Stimulated activated CD8-positive, alpha-beta memory T cell treated with anti-CD3 and anti-CD28 coated beads, Interleukin-15, amount 100 ng/mL, for 1 hour (primary cell): ENCODE measurements around the gene HBZ.
"Not testable (repeated sequence)": the region's sequence is repeated elsewhere in the genome, so short reads cannot be mapped to it uniquely, and the experiment has no call there.

Experiments used
- DNase-seq: peaks from one replicate; pipeline ENCODE4 v3.0.0-alpha.2; 2020; ENCODE audit warnings: low read depth

HBZ gene

DNA sequence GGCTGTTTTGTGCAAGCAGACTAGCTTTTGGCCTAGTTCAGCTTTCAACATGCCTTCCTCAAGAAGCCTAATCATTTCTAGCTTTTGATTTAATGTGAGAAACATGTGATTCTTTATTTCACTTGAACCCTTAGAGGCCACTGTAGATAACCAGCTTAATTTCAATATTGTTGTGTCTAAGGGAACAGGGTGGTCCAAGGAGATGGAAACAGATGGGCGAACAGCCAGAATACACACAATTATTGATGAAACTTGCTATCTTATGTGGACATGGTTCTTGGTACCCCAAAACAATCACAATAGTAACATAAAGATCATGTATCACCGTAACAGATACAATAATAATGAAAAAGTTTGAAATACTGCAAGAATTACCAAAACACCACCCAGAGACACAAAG, 18.7 kb upstream of the HBZ start:
- no peak for DNase-seq

DNA sequence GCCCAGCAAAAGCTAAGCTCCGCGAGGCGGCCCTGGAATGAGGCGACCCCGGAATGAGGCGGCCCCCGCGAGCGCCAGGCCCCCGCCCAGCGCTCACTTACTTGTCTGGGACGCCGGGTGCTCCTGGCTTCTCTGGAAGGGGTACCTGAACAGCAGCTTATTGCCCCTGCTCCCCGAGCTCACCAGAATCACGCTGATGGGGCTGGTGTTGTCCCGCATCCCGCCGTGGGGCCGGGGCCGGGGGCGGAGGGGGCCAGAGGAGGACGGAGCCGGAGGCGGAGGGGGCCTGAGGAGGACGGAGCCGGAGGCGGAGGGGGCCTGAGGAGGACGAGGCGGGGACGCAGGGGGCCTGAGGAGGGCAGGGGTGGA, 14.4 kb upstream of the HBZ start:
- no peak for DNase-seq

DNA sequence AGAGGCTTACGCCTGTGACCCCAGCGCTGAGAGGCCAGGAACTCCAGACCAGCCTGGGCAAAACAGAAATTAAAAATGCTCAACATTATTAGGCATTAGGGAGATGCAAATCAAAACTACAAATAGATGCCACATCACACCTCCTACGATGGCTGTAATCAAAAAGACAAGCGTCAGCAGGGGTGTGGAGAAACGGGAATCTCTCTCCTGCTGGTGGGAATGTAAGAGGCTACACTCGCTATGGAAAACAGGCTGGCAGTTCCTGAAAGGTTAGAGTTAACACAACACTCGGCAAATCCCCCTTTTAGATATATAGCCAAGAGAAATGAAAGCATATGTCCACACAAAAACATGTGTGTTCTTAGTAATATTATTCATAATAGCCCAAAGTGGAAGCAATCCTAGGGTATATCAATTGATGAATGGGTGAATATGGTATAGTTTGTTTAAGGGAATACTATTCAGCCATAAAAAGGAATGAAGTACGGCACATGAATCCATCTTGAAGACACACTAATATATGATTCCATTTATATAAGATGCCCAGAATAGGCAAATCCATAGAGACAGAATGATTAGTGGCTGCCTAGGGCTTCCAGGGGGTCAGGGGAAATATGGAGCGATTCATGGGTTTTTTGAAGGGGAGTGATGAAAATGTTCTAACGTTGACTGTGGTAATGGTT, 12.1 kb upstream of the HBZ start:
- no peak for DNase-seq

DNA sequence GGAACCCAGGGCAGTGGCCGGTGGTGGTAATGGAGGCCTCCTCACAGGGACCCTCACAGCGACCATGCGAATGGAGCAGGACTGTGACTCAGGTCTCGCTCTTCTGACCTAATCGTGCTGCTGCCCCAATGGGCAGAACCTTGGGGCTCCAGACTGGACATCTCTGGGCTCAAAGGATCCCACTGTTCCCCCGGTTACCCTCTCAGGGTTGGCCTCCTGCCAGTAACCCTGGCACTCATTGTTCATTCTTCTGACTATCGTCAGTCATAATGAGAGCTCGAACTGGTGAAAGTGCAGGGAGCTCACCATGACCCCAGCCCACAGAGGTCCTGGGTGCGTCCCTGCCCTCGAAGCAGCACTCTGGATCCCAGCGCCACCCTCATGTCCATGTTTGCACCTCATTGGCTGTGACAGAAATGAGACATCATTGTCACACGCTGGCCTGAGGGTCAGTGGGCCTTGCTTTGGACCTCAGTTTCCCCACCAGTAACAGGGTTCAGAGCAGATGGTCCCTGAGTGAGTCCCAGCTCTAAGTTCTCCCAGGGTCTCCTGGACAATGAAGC, 10.0 kb upstream of the HBZ start:
- DNase-seq = no peak

DNA sequence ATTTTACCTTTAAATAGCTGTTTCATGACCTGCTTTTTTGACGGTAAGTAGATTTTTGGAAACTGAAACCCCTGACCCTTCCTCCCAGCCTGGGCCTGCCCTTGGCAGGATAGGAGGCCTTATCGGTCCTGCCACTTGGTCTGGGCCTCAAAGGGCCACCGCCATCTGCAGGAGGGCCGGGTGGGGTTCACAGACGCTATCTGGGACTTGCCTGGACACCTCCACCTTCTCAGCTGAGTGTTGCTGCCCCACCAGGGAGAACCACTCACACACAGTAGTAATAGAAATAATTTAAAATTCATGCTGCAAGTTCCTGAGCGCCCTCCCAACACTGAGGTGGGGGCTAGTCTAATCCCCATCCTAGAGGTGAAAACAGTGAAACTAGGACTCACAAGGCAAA, 9.4 kb upstream of the HBZ start:
- DNase-seq = no peak

DNA sequence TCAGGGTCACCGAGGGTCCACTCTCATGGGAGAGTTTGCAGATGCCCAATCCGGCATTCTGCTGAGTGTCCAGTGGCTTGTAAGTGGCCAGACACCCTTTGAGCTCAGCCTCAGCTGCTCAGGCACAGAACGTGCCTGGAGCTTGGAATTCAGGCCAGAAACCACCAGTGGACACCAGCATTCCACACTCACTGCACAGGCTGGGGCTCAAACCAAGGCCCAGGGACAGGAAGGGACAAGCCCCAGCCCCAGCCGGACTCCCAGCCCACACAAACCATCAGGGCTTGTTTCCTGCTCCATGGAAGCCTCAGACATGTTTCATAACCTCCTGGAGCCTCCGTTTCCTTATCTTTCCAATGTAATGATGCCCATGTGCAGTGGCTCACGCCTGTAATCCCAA, 9.0 kb upstream of the HBZ start:
- no peak for DNase-seq

DNA sequence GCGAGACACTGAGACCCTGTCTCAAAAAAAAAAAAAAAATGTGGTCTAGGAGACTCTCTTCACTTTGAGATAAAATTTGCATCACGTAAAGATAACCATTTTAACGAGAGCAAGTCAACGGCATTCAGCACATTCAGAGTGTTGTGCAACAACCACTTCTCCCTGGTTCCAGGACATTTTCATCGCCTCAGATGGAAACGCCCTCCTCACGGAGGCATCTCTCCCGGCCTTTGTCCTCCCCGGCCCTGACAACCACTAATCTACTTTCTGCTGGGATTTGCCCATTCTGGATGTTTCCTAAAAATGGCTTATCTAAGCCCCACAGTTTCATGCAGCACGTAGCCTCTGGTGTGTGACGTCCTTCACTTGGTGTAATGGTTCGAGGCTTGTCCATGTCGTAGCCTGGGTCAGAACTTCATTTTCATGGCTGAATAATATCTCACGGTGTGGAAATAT, 7.6 kb upstream of the HBZ start:
- DNase-seq = no peak

DNA sequence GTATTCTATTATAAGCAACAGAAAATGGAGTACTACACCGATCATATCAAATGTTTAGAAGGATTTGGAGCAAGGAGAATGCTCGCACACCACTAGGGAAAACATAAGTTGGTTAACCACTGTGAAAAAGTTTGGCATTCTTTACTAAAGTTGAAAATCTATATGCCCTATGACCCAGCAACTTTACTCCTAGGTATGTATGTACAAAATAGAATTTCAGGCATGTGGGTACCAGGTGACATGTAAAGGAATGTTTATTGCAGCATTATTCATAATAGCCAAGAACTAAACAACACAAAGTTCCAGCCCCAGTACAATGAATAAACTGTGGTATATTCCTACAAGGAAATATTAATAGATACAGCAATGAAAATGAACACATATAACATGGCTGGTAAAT, 5.8 kb upstream of the HBZ start:
- DNase-seq = no peak

DNA sequence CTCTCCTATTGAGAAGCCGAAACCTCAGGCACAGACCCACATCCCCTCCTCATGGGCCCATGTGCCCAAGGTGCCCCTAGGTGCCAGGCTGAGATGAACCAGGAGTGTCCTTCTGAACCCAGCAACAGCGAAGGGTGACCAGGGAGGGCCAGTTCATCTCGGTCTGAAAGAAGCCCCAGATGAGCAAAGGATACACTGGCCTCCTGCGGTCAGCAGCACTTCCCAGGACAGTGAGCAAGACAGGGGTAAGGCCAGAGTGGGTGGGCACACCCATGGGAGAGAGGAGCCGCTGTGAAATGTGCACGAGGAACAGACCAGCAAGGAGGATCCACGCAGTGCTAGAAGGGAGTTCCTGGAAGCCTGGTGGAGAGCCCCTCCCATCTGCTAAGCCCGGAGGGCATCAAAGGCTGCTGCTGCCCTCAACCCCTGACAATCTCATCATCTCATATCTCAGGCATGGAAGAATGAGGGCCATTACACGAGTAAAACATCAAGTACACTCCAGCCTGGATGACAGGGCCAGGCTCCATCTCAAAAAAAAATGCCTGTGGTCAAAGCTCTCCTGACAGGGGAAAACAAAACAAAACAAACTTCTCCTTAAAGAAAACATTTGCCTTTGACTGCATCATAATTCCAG, 3.3 kb upstream of the HBZ start:
- no peak for DNase-seq

DNA sequence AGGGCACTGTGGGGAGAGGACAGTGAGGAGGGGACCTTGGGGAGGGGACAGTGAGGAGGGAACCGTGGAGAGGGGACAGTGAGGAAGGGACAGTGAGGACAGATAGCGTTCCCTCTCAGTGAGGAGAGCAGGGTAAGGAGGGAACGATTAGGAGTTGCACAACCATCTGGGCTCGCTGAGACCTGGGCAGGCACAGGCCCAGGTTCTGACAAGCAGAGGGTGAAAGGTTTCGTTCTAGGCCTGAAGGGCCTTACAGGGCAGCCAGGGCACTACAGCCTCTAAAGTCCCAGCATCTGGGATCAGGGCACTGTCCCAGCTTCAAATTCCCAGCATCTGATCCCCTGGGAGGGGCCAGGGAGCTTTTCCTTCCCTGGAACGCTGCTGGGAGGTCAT, 681 bp downstream of the HBZ start:
- DNase-seq = not testable (repeated sequence)

DNA sequence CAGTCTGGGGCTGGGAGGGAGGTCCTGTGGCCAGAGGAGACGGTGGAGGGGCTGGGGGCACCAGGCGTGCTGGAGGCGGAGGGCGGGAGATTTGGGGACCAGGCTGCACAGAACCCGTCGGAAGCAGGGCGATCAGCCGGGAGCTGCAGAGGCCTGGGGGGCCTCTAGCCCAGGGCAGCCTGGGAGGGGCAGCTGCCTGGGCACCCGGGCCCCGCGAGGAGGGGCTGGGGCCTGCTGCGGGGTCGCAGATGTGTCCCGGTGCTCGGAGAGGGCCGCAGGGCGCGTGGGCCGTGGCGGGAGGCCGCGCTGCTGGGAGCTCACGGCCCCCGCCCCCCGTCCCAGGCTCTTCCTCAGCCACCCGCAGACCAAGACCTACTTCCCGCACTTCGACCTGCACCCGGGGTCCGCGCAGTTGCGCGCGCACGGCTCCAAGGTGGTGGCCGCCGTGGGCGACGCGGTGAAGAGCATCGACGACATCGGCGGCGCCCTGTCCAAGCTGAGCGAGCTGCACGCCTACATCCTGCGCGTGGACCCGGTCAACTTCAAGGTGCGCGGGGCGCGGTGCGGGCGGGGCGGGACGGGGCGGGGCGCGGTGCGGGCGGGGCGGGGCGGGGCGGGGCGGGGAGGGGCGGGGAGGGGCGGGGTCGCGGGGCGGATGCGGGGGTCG, 1.2 kb downstream of the HBZ start:
- not testable (repeated sequence) for DNase-seq

DNA sequence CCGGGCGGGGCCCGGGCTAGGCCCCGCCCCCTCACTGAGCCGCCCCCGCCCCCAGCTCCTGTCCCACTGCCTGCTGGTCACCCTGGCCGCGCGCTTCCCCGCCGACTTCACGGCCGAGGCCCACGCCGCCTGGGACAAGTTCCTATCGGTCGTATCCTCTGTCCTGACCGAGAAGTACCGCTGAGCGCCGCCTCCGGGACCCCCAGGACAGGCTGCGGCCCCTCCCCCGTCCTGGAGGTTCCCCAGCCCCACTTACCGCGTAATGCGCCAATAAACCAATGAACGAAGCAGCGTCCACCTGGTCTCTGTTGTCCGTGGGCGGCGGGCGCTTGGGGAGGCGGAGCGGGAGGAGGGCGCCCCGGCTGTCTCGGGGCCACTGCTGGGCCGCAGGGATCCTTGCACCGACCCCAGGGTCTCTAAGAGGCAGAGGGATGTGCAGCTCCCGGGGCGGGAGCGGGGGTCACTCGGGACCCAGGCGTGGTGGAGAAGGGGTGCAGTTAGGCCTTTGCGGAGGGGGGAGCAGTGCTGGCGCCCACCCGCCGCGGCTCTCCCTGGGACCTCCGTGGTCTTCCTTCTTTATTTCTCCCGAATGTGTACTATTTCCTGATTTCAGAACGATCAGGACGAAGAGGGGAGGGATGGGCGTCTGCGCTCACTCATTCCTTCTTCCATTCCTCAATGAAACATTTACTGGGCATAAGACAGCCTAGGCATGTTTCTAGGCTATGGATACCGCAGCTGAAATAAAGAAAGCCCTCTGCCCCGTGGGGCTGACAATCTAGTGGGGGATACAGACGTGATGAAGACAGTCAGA, 2.0 kb downstream of the HBZ start:
- no peak for DNase-seq

DNA sequence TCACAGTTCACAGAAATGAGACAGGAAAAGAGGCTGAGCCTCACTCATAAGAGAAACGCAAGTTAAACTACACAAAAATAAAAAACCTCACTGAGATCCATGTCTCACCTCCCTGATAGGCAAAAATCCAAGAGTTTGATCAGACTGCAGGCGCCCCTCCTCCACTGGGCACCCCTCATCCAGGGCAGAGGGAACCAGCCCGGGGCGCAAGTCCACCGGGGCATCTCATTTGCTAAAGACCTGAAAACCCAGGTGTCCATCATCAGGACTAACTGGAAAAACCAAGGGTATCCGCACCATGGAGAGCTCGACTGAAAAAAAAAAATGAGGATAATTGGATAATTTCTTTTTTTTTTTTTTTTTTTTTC, 2.6 kb downstream of the HBZ start:
- no peak for DNase-seq

DNA sequence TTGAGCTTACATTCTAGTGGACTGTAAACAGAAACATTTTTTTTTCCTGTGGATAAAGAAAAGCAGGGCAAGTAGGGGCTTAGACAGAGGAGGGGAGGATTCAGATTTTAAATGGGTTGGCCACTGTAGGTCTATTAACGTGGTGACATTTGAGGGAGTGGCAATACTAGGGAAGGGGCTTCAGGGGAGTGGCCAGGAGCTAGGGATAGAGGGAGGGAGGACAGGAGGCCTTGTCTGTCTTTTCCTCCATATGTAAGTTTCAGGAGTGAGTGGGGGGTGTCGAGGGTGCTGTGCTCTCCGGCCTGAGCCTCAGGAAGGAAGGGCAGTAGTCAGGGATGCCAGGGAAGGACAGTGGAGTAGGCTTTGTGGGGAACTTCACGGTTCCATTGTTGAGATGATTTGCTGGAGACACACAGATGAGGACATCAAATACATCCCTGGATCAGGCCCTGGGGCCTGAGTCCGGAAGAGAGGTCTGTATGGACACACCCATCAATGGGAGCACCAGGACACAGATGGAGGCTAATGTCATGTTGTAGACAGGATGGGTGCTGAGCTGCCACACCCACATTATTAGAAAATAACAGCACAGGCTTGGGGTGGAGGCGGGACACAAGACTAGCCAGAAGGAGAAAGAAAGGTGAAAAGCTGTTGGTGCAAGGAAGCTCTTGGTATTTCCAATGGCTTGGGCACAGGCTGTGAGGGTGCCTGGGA, 6.8 kb downstream of the HBZ start:
- no peak for DNase-seq

DNA sequence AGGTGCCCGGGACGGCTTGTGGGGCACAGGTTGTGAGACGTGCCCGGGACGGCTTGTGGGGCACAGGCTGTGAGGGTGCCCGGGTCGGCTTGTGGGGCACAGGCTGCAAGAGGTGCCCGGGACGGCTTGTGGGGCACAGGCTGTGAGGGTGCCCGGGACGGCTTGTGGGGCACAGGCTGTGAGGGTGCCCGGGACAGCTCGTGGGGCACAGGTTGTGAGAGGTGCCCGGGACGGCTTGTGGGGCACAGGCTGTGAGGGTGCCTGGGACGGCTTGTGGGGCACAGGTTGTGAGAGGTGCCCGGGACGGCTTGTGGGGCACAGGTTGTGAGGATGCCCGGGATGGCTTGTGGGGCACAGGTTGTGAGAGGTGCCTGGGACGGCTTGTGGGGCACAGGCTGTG, 7.8 kb downstream of the HBZ start:
- DNase-seq = not testable (repeated sequence)

DNA sequence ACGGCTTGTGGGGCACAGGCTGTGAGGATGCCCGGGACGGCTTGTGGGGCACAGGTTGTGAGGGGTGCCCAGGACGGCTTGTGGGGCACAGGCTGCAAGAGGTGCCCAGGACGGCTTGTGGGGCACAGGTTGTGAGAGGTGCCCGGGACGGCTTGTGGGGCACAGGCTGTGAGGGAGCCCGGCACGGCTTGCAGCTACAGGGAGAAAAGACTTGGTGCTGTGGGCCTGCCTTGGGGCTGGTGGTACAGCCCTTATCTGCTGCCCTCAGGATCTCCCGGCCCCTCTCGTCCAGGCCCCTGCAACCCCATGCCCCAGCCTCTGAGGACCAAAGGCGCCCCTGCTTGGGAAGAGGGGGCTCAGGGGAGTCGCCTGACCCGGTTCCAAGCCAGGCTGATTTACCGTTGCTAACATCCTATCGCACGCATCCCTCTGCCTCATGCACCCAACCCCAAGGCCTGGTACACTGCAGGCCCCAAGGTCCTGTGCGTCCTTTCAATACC, 8.3 kb downstream of the HBZ start:
- DNase-seq = no peak

DNA sequence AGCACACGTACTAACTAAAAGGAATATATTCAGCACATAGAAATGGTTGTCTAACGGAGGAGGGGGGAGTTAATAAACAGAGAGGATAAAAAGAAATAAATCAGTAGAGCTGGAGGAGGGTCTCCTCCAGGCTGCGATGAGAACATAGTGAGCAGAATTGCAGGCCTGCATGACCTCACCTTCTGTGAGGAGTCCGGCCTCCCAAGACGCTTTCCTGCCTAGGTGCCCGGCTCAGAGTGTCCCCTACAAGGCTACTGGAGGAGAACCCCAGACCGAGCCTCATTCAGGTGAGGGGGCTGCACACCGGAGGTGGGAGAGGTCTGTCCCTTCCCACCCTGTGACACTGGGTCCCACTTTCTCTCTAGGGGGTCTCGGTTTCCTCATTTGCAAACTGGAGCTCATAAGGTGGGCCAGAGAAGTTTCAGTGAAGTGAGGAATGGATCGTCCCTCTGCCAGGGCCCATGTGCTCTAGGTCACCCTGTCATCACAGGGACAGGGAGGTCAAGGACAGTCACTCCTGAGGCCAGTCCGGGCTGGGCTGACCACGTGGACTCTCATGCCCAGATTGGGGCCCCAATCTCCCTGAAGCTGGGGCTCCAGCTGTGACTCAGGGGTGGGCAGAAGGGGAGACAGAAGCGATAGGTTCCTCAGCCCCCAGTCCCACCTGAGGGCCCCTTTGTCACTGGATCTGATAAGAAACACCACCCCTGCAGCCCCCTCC, 10.0 kb downstream of the HBZ start:
- DNase-seq = no peak

DNA sequence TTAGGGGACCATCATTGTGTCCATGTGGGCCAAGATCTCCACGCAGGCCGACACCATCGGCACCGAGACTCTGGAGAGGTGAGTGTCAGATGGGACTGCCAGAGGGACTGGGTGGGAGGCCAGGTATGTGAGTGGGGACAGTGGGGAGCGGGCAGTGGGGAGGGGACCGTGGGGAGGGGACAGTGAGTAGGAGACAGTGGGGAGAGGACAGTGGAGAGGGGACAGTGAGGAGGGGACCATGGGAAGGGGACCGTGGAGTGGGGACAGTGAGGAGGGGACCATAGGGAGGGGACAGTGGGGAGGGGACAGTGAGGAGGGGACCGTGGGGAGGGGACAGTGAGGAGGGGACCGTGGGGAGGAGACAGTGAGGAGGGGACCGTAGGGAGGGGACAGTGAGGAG, 10.7 kb downstream of the HBZ start:
- not testable (repeated sequence) for DNase-seq

DNA sequence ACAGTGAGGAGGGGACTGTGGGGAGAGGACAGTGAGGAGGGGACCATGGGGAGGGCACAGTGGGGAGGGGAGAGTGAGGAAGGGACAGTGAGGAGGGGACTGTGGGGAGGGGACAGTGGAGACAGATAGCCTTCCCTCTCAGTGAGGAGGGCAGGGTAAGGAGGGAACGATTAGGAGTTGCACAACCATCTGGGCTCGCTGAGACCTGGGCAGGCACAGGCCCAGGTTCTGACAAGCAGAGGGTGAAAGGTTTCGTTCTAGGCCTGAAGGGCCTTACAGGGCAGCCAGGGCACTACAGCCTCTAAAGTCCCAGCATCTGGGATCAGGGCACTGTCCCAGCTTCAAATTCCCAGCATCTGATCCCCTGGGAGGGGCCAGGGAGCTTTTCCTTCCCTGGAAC, 11.3 kb downstream of the HBZ start:
- DNase-seq = not testable (repeated sequence)

DNA sequence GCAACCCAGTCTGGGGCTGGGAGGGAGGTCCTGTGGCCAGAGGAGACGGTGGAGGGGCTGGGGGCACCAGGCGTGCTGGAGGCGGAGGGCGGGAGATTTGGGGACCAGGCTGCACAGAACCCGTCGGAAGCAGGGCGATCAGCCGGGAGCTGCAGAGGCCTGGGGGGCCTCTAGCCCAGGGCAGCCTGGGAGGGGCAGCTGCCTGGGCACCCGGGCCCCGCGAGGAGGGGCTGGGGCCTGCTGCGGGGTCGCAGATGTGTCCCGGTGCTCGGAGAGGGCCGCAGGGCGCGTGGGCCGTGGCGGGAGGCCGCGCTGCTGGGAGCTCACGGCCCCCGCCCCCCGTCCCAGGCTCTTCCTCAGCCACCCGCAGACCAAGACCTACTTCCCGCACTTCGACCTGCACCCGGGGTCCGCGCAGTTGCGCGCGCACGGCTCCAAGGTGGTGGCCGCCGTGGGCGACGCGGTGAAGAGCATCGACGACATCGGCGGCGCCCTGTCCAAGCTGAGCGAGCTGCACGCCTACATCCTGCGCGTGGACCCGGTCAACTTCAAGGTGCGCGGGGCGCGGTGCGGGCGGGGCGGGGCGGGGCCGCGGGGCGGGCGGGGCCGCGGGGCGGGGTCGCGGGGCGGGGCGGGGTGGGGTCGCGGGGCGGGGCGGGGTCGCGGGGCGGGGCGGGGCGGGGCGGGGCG, 11.8 kb downstream of the HBZ start:
- not testable (repeated sequence) for DNase-seq
